OCI-LY3 (cell line): Measurements from ENCODE around the gene CHKA.
"Not testable (repeated sequence)": the region's sequence is repeated elsewhere in the genome, so short reads cannot be mapped to it uniquely, and the experiment has no call there.

Experiments
- H2AFZ ChIP-seq: fragments of 200-600, 300-600 bp; shearing (Covaris generic); 2 replicates; pipeline ENCODE4 v1.6.0; 2014; ENCODE audit warnings: antibody characterized with exemption, low read depth, low read length
- H3K27ac ChIP-seq: fragments of 200-600, 300-600 bp; sonication (generic); 2 replicates; pipeline ENCODE4 v1.5.1; 2014; ENCODE audit warnings: mild to moderate bottlenecking, low read length, moderate library complexity, mixed read lengths
- H3K27me3 ChIP-seq: fragments of 200-600, 300-600 bp; sonication (generic); 2 replicates; pipeline ENCODE4 v1.6.1; 2014; ENCODE audit warnings: low read depth, low read length, mixed read lengths
- H3K36me3 ChIP-seq: fragments of 200-600, 300-600 bp; sonication (generic); replicated peaks from 2 replicates; pipeline ENCODE3; 2014; ENCODE audit warnings: low read depth, low read length, mixed read lengths
- H3K4me1 ChIP-seq: fragments of 300-600, 200-600 bp; sonication (generic); 2 replicates; pipeline ENCODE4 v1.6.1; 2014; ENCODE audit warnings: low read length, mixed read lengths
- H3K4me2 ChIP-seq: fragments of 200-600, 300-600 bp; sonication (generic); 2 replicates; pipeline ENCODE4 v1.6.1; 2014; ENCODE audit warnings: low read length, mixed read lengths
- H3K4me3 ChIP-seq: fragments of 300-600, 200-600 bp; sonication (generic); 2 replicates; pipeline ENCODE4 v1.5.1; 2014; ENCODE audit warnings: antibody characterized with exemption, mild to moderate bottlenecking, low read length, moderate library complexity
- H3K79me2 ChIP-seq: fragments of 300-600, 200-600 bp; shearing (Covaris generic); 2 replicates; pipeline ENCODE4 v1.6.1; 2014; ENCODE audit warnings: mild to moderate bottlenecking, low read length, mixed read lengths
- H3K9ac ChIP-seq: fragments of 300-600, 200-600 bp; shearing (Covaris generic); 2 replicates; pipeline ENCODE4 v1.6.0; 2014; ENCODE audit warnings: mild to moderate bottlenecking, low read length, moderate library complexity
- H3K9me3 ChIP-seq: fragments of 200-600, 300-600 bp; shearing (Covaris generic); 2 replicates; pipeline ENCODE4 v1.6.1; 2014; ENCODE audit warnings: low read length, mixed read lengths; ENCODE audit not compliant: insufficient read depth
- H4K20me1 ChIP-seq: fragments of 200-600, 300-600 bp; sonication (generic); 2 replicates; pipeline ENCODE4 v1.6.1; 2016; ENCODE audit warnings: low read length, mixed read lengths; ENCODE audit not compliant: insufficient read depth
- EZH2phosphoT487 ChIP-seq: fragments of 200-600 bp; shearing (Covaris generic); IDR thresholded peaks from 2 replicates; pipeline ENCODE4 v1.6.1; 2018; ENCODE audit warnings: antibody characterized with exemption, mixed run types, low read depth
- TF ChIP-seq, protein P1 (sequence below): fragments of 200-600, 300-600 bp; sonication (generic); IDR thresholded peaks from 2 replicates; pipeline ENCODE4 v1.5.1; 2014; ENCODE audit warnings: antibody characterized with exemption, low read length, low read depth

CHKA gene

DNA sequence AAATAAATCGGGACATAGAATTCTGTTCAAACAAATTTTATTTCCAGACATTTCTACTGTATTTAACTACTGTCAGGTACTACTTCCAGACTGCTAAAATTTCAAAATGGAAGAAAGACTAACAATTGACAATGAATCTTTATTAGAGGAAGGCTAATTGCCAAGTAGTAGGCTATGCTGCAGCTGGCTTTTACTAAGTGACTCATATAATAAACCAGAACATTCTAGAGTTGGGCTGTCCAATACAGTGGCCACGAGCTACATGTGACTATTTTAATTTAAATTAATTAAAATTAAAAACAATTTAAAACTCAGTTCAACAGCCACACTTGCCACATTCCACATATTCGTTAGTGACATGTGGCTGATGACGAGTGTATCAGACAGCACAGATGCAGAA is 27.6 kb downstream of the CHKA start:
- H3K9ac ChIP-seq, result no peak overlapping the region
- no peak overlapping the region for H3K4me2 ChIP-seq
- H4K20me1 ChIP-seq, result peaks cover 37% of the 10 kb centered on the region
- TF ChIP-seq, protein P1, sequence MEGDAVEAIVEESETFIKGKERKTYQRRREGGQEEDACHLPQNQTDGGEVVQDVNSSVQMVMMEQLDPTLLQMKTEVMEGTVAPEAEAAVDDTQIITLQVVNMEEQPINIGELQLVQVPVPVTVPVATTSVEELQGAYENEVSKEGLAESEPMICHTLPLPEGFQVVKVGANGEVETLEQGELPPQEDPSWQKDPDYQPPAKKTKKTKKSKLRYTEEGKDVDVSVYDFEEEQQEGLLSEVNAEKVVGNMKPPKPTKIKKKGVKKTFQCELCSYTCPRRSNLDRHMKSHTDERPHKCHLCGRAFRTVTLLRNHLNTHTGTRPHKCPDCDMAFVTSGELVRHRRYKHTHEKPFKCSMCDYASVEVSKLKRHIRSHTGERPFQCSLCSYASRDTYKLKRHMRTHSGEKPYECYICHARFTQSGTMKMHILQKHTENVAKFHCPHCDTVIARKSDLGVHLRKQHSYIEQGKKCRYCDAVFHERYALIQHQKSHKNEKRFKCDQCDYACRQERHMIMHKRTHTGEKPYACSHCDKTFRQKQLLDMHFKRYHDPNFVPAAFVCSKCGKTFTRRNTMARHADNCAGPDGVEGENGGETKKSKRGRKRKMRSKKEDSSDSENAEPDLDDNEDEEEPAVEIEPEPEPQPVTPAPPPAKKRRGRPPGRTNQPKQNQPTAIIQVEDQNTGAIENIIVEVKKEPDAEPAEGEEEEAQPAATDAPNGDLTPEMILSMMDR, result no peak
- no peak for TF ChIP-seq EZH2phosphoT487
- no peak overlapping the region for H2AFZ ChIP-seq
- H3K9me3 ChIP-seq, result no peaks in the 10 kb centered on the region
- H3K36me3 ChIP-seq, result peaks cover 13% of the 10 kb centered on the region
- H3K27ac ChIP-seq, result no peak overlapping the region
- H3K4me1 ChIP-seq, result no peaks in the 10 kb centered on the region
- H3K27me3 ChIP-seq, result no peaks in the 10 kb centered on the region
- H3K4me3 ChIP-seq, result no peak overlapping the region
- H3K79me2 ChIP-seq, result peaks cover 26% of the 10 kb centered on the region

DNA sequence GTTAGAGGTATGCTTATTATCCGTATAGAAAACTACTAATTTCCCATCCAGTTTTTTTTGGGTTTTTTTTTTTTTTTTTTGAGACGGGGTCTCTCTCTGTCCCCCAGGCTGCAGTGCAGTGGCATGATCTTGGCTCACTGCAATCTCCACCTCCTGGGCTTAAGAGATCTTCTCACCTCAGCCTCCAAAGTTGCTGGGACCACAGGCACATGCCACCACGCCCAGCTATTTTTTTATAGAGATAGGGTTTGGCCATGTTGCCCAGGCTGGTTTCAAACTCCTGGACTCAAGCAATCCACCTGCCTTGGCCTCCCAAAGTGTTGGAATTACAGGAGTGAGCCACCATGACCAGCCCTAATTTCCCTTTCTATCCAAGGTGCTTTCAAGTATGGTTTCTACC is 28.2 kb downstream of the CHKA start:
- not testable (repeated sequence) for H3K9ac ChIP-seq, H3K9me3 ChIP-seq, H3K27me3 ChIP-seq, H2AFZ ChIP-seq, H3K27ac ChIP-seq, H3K4me1 ChIP-seq, H3K4me2 ChIP-seq, H3K4me3 ChIP-seq
- Histone ChIP-seq H3K79me2 (peaks cover 21% of the 10 kb centered on the region), H3K36me3 (peaks cover 13% of the 10 kb centered on the region), H4K20me1 (peaks cover 35% of the 10 kb centered on the region)

DNA sequence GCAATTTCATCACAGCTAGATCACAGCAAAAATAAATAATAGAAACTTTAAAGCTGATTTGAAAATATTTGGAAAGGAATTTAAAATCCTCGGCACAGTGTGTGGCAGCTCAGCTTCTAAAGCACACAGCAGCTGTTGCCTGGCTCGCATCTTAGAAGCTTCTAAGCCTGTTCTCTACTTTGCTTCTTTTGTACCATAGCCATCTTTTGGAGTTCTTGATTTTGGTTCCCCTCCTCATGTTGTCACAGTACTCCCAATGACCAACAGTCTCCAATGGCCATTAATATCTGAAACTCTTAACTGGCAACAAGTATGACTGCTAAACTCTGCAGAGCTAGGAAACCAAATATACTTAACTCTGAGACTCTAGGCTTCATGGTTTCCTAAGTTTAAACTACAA is 28.8 kb downstream of the CHKA start:
- Histone ChIP-seq H3K36me3 (peaks cover 13% of the 10 kb centered on the region), H3K9ac (no peak overlapping the region), H3K9me3 (no peaks in the 10 kb centered on the region), H3K4me1 (no peaks in the 10 kb centered on the region), H3K27ac (no peak overlapping the region), H2AFZ (no peak overlapping the region), H3K27me3 (no peaks in the 10 kb centered on the region), H3K79me2 (peaks cover 16% of the 10 kb centered on the region; the same call in 1 of the 2 replicates), H4K20me1 (peaks cover 35% of the 10 kb centered on the region), H3K4me3 (no peak overlapping the region), H3K4me2 (no peak overlapping the region)
- TF ChIP-seq, protein P1, result no peak
- no peak for TF ChIP-seq EZH2phosphoT487

DNA sequence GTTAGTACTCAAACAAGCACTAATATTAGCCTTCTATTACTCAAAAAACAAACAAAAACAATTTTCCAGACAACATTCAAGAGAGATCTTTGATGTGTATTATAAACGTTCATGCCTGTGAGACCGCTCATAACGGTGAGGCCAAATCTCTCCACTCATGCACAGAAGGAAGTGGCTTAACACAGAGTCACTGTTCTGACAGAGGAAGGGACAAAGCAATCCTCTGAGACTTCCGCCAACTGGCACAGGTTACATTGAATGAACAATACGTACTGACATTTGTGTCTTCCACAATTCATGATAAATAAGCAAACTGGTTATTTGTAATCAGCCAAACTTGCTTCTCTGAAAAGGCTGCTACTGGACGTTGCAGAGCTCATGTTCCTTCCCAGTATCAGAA is 30.5 kb downstream of the CHKA start:
- H3K4me2 ChIP-seq, result no peak overlapping the region
- H3K4me3 ChIP-seq, result no peak overlapping the region
- peaks cover 11% of the 10 kb centered on the region for H3K36me3 ChIP-seq
- H3K79me2 ChIP-seq, result peaks cover 16% of the 10 kb centered on the region; the same call in 1 of the 2 replicates
- peaks cover 26% of the 10 kb centered on the region for H4K20me1 ChIP-seq
- H2AFZ ChIP-seq, result no peak overlapping the region
- H3K9ac ChIP-seq, result no peak overlapping the region
- no peaks in the 10 kb centered on the region for H3K4me1 ChIP-seq
- TF ChIP-seq, protein P1, result no peak
- no peak for TF ChIP-seq EZH2phosphoT487
- H3K27me3 ChIP-seq, result no peaks in the 10 kb centered on the region
- H3K27ac ChIP-seq, result no peak overlapping the region
- no peaks in the 10 kb centered on the region for H3K9me3 ChIP-seq

DNA sequence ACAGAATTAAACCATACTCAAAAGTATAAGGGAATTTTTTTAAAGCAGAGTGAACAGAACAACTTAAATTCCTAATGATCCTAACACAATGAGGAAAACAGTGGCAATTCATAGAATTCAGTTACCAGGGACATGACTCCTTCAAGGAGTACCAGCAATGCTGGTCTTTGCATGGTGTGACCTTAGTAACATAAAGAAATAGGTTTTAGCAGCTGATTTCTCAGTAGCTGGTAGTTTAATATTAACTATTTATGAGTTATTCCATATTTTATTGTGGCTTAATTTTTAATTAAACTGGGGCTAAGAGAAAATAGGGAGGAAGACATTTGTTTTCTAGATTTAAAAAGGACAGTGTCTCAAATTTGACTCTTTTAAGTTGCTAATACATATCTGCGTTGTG is 30.9 kb downstream of the CHKA start:
- Histone ChIP-seq H3K27ac (no peak overlapping the region), H4K20me1 (peaks cover 26% of the 10 kb centered on the region), H3K79me2 (peaks cover 16% of the 10 kb centered on the region; the same call in 1 of the 2 replicates)

More for the DNA sequence above, 30.9 kb downstream of the CHKA start:
- Histone ChIP-seq H2AFZ (no peak overlapping the region), H3K4me2 (no peak overlapping the region), H3K4me1 (no peaks in the 10 kb centered on the region), H3K9ac (no peak overlapping the region), H3K9me3 (no peaks in the 10 kb centered on the region), H3K4me3 (no peak overlapping the region), H3K36me3 (peaks cover 11% of the 10 kb centered on the region), H3K27me3 (no peaks in the 10 kb centered on the region)
- TF ChIP-seq, protein P1, result no peak
- no peak for TF ChIP-seq EZH2phosphoT487
